Inflammatory macrophage treated with lipopolysaccharide for 1 hour (primary cell): ENCODE data around the gene FTCDNL1.
A peak's percentile ranks its signal among the peaks of the same experiment; 100 is the strongest.

Experiments used
- DNase-seq, 2 donors: peaks; one replicate each; pipeline ENCODE4 v3.0.0-alpha.2; 2020 to 2022

Gene FTCDNL1

DNA sequence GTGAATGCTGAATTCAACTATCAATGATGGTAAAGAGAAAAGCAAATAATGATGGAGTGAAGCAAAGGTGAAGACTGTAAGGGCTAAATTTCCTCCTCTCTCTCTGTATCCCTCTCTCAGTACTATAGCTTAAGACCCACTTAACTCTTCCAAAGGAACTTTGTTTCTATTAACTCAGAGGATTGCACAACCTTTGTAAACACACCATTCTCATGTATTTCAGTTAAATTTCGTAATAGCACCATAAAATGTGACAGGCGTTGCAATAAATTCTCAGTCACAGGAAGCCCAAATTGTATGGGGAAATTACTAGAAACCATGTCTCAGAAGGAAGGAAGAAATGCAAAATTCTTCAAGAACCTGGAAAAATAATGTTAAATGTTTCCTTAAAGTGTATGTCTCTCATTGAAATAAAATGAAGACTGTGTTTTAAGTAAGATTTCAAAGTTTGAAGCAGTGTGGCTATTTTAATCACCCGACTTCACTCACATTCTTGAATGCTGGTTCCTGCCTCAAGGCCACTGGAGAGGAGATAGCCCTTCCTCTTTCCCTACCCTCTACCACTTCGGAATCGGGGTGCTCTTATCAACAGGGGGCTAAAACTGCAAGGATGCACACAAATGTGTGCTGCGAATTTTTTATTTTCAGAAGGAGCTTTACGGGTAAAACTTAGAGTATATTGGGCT, 112.1 kb downstream of the FTCDNL1 start:
- DNase-seq: peak; percentile 85 to 87

DNA sequence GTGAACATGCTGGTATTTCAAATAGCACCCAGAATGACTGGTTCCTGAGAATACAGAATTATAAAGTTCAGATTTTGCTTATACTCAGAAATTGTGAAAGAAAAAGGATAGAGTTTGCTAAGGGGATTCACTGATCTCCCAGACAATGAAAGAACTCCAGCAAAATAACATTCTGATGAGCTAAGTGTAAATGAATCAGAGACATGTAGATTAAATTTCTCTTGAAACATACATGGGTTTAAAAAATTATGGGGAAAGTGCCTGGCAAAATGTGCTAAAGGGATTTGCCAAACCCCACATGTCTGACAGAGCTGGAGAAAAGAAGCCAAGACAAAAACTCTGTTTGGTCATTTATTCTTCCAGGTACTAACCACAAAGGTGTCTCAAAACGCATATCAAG, 116.3 kb downstream of the FTCDNL1 start:
- DNase-seq: no peak

DNA sequence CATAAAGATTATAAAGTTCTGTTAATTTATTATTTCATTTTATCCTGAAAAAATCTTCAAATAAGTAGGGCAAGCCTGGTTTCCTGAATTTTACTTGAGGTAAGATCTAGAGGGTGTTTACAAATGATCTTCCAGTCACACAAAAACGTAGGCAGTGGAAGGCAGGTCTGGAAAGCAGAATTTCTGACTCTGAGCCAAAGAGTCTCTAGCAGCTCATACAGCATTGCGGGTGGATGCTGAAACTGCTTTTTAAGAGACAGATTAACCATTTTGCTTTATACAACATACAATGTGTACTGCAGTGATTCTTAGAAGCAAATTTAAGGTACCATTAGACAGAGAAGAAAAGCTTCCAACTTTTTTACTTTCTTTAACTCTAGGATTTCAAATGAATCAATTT, 117.0 kb downstream of the FTCDNL1 start:
- no peak for DNase-seq

DNA sequence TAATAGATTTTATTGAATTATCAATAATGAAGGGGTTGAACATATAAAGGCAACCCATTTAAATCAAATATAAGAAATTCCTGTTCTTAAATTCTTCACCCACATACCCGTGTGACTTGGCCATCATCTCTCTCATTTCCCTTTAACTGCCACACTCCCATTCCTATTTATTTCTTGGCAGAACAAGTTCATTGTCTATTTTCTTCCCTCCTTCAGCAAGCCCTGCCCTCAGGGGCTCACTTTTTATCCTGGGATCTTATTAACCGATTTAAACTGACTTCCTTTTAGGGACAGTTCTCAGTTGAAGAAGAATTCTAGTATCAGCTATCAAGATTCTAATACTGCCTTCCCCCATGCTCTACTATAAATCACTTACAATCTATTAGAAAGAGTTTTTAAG, 123.2 kb downstream of the FTCDNL1 start:
- DNase-seq: no peak

DNA sequence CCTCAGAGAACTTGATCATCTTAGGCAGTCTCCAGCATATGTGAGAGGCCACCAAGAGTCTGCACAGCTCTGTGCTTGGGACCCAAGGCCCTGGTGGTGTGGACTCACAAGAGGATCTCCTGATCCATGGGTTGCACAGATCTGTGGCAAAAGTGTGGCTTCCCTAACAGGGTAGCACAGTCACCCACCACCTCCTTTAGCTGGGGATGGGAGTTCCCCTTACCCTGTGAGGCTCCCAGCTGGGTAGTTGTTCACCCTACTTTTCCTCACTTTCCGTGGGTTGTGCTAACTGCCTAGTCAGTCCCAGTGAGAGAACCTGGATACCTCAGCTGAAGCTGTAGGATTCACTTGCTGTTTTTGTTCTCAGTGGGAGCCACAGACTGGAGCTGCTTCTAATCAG, 123.7 kb downstream of the FTCDNL1 start:
- peak; percentile 47 to 83 for DNase-seq

DNA sequence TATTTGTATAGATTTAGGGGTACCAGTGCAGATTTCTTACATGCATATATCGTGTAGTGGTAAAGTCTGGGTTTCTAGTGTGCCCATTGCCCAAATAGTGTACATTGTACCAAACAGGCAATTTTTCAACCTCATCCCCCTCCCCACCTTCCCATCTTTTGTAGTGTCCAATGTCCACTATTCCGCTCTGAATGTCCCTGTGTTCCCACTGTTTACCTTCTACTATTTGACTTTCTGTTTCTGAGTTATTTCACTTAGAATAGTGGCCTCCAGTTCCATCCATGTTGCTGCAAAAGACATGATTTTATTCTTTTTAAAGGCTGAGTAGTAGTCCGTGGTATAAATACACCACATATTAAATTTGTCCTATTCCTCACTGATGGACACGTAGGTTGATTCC, 132.9 kb downstream of the FTCDNL1 start:
- DNase-seq: no peak

DNA sequence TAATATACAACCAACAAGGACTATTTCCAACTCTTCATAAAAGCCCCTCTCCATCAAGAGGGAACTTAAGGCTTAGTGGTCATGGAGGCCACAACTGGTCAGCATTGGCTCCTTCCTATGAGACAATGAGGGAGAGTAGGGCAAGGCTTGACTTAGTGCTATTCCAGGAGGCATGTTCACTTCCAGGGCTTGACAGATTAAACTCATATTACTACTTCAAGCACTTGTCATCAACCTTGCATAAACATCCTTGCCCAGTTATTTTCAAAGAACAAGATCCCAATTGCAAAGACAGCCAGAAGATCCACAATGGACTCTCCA, 133.4 kb downstream of the FTCDNL1 start:
- DNase-seq: no peak

DNA sequence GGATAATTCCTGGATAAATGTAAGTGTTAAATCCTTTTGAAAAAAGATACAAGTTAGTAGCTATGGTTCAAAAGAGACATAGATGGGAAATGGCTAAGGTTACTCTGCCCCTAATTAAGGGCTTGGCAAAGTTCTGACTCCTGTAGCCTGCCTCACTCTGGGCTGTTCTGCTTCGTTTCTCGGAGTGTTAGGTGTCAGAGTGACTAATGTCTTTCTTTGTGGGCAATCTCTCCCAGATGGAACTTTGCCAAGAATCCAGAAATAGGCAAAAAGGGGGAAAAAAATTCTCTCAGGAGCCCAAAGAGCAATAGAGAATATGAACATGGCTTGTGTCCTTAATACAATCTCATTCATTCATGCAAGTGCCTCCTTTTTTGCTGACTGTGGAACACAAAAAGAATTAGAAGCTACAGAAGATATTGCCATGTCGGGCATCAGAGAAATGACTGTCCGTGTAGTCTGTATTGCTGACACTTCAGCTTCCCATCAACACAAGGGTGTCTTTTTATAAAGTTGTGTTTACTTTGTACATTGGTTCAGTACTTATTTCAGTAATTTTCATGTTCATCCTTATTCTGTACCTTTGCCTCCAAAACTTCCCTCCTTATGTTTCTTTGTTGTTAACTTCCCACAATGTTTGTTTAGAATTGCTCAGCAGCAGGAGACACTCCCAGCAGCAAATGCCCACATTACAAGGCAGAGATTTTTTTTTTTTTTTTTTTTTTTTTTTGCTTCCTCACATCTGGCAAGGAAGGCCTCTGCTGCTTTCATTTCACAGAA, 134.0 kb downstream of the FTCDNL1 start:
- peak in 1 of 2 donors; percentile 5 for DNase-seq

DNA sequence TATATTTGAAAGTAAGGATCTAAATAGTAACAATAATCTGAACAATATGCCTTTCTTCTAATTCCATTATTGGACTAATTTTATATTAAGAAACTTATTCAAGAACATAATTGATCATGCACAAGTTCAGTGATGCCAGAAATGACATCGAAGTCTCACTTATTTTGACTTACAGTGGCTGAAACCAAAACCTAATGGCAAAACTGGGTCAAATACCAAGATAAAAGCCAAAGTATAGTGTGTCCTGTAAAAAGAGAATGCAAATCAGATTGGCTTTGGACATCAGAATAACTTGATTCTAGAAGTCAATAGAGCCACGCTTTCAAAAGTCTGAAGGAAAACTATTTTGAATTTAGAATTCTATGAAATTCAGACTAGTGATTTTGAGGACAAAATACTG, 137.2 kb downstream of the FTCDNL1 start:
- DNase-seq: no peak

DNA sequence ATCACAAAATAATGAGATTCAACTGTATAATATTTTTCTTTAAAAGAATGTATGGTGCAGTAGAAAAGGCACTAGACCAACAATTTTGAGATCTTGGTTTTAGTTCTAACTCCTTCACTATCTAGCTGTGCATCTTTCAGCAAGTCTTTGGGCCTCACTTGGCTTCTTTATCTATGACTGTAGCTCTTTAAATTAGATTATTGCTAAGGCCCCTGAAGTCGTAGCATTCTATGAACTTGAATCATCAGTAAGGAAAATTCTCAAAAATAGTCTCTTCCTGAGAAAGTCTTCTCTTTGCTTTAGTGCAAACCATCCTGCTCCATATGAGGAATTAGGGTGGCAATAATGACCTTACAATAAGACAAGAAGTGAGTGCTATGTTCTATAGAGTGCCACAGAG, 140.4 kb downstream of the FTCDNL1 start:
- DNase-seq: no peak
